HG03571 (cell line): ENCODE data around the gene OR2T3.
"Not testable (repeated sequence)": the region's sequence is repeated elsewhere in the genome, so short reads cannot be mapped to it uniquely, and the experiment has no call there.

Experiments
- ATAC-seq: cut with Tn5 transposase; IDR thresholded peaks from one replicate; pipeline ENCODE4 v1.9.1; 2021; ENCODE audit not compliant: unreplicated experiment

The OR2T3 gene

GRCh38 chr1:248473051-248473450 is at the start of gene OR2T3:
TSS of gene OR2T3 (plus strand) at chr1:248473351. CDS start at chr1:248473351, 0 bp downstream.
- ATAC-seq, result not testable (repeated sequence)

GRCh38 chr1:248427526-248428191 is 45.5 kb upstream of the OR2T3 start:
- ATAC-seq, result peak; percentile 41

DNA sequence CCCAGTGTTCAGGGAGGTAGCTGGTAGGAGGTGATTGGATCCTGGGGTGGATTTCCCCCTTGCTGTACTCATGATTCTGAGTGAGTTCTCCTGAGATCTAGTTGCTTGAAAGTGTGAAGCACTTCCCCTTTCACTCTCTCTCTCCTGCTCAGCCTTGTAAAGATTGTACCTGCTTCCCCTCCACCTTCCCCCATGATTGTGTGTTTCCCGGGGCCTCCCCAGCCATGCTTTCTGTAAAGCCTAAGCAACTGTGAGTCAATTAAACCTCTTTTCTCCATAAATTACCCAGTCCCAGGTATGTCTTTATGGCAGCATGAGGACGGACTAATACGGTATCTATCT is 45.0 kb upstream of the OR2T3 start:
- peak; percentile 89 for ATAC-seq

DNA sequence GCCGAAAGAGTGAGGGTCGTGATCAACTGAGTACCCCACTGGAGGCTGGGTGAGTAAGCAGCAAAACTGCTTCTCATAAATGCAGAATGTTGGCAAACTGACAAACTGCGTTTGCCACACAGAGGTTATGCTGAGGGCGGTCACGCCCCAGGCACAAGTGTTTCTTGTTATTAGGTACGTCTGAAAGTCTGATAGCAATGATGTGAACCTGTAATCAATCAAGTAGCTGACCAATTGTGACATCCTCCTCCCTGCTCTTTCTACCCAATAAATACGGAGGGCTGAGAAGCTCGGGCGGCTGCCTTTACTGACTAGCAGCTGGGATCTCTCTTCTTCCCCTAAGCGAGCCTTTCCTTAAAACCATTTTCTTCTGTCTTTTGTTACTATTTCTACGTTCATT is 41.5 kb upstream of the OR2T3 start:
- ATAC-seq, result not testable (repeated sequence)

- ATAC-seq, result peak; percentile 48
Measured at GRCh38 chr1:248432201-248432600, 41.0 kb upstream of the OR2T3 start.

DNA sequence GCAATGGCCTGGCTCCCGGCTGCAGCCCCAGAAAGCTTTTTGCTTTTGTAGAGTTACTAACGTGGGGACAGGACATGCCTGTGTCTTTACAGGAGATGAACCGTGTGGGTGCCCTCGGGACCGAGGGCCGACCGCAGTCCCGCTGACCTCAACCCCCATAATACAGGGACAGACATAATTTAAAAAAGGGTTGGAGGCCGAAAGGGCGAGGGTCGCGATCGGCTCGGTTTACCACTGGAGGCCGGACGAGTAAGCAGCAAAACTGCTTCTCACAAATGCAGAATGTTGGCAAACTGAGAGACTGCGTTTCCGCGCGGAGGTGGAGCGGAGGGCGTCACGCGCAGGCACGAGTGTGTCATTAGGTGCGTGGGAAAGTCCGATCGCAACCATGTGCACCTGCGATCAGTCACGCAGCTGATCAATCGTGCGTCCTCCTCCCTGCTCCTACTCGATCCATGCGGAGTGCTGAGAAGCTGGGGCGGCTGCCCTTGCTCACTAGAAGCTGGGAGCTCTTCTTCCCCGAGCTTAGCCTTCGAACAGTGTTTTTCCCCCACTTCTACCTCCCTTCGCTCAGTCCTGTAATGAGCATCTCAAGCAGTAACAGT is 39.2 kb upstream of the OR2T3 start:
- not testable (repeated sequence) for ATAC-seq

DNA sequence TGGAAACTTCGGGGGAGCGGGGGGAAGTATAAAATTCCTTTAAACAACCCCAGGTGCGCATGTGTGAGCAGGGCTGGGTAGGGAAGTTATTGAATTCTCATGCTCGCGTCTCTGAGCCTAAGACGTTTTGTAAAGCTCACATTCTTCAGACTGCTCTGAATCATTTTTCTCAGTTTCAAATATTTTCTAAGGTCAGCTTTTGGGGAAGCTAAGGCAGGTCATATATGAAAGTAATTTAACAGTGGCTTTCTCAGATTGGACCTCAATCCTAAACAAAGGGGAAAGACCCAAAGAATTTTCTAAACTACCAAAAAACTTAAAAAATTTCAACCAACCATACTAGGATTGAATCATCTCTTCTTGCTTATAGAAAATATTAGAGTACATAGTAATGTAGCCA is 38.2 kb upstream of the OR2T3 start:
- not testable (repeated sequence) for ATAC-seq

DNA sequence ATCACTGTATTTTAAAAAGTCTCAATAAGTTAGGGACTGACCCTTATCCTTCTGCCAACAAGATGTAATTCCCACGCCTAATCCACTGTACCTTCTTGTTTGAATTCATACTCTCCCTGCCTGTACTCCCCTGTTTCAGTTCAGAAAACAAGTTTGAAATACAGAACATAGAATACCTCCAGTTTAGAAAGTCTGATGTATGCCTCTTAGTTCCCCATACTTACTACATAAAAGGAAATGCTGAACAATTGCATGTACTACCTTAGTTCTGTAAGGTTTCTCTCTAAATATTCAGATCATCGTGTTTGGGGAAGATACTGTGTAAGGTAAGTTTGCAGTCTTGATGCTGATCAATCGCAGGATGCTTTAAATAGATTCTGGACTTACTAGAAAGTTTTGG is 36.8 kb upstream of the OR2T3 start:
- ATAC-seq, result not testable (repeated sequence)

GRCh38 chr1:248438668-248439067 is 34.5 kb upstream of the OR2T3 start:
- not testable (repeated sequence) for ATAC-seq

DNA sequence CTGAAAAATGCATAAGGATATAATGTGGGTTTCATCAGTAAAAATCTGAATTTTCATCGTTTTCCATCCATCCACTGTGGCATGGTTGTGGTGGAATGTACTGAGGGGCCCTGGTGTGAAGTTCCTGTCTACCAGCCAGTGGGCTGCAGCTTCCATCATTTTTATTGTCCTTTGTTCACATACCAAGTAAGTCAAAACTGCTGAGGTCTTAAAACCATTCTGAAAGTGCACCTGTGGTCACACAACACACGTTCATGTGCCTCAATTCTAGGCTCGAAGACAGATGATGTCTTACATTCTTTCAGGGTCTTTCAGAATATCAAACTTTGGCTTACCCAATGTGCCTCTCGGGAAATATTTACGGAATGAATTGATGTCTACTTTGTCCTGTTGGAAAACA is 33.9 kb upstream of the OR2T3 start:
- not testable (repeated sequence) for ATAC-seq

DNA sequence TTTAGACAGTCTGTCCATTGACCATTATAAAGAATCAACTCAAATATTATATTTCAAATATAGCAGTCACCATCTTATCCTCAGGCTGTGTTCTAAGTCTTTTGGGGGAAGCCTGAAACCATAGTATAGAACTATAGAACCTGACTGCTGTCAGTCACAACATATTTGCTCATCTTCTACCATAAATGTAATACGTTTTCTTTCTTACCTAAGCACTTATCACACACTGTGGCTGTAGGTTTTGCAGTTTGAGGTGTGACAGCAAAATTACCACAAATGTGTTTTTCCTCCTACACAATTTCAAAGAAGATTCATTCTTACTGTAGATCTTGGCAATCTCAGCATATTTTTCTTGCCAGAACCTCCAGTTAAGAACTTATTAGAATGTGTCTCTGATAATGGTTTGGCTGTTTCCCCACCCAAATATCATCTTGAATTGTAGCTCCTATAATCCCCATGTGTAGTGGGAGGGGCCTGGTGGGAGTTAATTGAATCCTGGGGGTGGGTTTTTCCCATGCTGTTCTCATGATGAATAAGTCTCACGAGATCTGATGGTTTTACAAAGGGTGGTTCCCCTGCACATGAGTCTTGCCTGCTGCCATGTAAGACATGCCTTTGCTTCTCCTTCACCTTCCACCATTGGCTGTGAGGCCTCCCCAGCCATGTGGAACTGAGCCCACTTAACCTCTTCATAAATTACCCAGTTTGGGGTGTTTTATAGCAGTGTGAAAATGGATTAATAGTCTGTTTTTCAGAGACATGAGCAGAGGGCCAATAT is 30.5 kb upstream of the OR2T3 start:
- not testable (repeated sequence) for ATAC-seq

DNA sequence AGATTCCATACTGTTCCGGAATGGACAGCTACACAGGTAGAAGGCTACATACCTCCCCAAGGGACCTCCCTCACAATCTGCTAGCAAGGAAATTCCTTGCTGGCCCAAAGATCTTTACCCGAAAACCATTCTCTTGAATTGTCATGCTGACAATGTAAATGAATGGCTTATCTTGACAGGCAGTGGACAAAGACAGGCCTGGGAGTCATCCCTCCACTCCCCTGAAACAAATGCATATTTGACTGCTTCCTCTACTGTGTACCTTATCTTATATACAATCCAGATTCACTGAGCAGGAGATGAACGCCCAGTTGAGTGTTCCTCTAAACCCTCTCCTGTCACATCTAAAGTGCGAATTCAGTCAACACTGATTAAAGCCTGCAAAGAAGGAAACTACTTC is 28.5 kb upstream of the OR2T3 start:
- ATAC-seq, result not testable (repeated sequence)

- not testable (repeated sequence) for ATAC-seq
Measured at GRCh38 chr1:248445399-248445798, 27.8 kb upstream of the OR2T3 start, which contains the start of gene OR2T2. TSS of gene OR2T2 (plus strand) at chr1:248445637. CDS start at chr1:248452798, 7,161 bp downstream.

DNA sequence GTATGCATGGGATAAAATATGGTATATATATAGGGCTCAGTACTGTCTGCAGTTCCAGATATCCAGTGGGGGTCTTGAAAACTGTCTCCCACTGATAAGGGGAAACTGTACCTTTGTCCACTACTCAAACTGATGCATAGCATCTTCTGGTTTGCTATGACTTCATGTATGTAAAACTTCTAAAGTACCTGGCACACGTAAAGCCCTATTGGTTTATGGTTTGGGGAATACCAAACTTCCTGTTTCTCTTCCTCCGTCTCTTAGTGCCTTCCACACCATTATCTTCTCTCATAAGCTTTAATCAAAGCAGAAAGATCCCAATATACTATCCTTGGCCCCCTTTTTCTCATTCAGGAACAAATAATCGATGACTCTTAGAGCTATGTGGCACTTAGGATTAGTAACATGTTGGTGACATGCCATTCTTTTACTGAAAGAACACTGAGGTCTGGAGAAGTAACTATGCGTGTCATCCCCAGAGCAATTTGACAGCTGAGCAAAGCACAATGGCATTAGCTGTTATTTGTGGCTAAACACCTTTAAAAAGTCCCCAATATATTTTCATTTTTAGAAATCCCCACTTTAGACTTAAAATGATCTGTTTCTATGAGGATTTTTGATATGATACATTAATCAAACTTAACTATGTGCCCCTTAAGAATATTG is 24.6 kb upstream of the OR2T3 start:
- peak; percentile 40 for ATAC-seq

GRCh38 chr1:248449821-248450465 is 23.2 kb upstream of the OR2T3 start:
- ATAC-seq, result peak; percentile 4

DNA sequence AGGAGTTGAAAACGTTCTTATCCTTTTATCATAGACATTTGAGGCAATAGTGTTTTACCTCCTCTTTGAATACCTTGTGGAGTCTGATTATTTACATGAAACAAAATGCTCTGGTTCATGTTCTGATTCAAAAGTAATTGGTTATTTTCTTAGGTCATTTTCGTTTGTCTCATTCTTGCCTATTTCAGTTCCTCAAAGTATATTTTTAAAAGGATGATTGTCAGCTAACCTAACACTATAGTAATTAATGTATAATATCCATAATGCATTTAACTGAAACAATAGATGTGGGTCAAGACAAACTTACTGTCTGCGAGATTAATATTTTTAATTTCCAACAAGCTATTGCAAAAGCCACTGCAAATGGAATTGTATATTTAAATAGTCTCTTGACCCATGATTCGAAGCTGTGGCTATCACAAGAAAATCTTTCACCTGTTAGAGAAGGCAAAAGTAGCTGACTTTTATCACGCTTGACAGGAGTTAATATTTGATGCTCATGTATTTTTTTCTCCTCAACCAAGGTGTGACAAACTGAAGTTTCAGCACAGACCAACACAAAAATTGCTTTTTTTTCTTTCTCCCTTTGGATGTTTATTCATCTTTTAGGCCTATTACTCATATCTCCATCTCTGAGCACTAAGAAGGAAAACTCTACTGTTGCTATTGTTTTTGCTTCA is 22.5 kb upstream of the OR2T3 start:
- ATAC-seq, result peak; percentile 73

DNA sequence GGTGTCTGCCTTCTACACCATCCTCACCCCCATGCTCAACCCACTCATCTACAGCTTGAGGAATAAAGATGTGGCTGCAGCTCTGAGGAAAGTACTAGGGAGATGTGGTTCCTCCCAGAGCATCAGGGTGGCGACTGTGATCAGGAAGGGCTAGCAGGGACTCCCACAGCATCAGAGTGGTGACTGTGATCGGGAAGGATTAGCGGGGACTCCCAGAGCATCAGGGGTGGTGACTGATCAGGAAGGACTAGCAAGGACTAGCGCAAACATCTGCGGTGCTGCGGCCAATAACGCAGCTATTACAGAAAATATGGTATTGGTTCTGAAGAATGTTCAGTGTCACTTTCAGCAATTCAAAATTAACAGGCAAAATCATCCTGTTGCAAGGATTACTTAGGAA is 19.5 kb upstream of the OR2T3 start:
- ATAC-seq, result not testable (repeated sequence)

DNA sequence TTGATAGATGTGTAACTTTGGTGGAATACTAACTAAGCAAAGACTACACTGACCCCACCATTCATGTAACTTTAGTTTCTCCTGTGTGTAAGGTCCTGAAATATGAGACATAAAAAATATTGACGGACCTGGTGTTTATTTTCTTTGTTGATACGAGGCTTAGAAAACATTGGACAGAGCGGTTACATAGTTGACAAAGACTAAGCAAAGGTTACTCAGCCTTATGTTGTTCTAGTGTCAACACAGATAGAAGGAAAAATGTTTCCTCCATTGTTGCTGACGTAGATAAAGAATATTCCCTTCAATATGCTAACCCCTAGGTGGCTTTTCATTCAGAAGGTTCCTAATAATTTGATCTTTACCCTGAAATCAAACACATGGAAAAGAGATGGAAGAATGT is 18.1 kb upstream of the OR2T3 start:
- ATAC-seq, result not testable (repeated sequence)

DNA sequence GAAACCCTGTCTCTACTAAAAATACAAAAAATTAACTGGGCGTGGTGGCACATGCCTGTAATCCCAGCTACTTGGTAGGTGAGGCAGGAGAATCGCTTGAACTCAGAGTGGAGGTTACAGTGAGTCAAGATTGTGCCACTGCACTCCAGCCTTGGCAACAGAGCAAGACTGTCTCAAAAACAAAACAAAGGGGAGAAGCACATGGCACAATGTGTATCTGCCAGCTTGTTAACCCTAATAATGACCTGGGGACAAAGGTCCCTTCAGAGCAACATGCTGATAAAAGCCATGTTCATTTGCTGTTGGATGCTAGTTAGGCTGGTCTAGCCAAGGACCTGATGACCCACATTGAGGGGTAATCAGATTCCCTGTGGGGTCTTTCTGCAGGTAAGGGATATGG is 16.5 kb upstream of the OR2T3 start:
- ATAC-seq, result not testable (repeated sequence)

DNA sequence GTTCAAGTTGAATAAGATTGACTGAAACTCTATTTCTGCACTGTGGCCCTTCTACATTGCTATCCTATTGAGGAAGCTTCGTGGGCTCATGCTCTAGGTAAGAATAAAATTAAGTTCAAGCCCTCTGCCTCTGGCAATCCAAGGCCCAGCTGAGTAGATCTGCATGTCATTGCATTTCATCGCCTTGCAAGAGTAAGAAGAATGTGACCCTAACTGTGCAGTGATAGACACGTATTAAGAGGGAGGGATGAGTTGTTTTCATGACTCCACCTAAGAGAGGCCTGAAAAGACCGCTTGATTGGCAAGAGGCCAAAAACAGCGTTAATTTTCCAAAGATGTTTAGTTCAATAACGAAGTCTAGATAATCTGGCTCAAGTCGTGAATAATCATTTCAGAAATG is 14.0 kb upstream of the OR2T3 start:
- not testable (repeated sequence) for ATAC-seq
